ENCODE results near the gene ACBD7. TPM values are rescaled to one million over a fixed set of nuclear protein-coding genes. Genes with fewer than 3 reads are reported as not detected.

Gene ACBD7
- total RNA-seq, 6 experiments from 2014 or later, result 0.54 to 0.96 (median 0.80) TPM

DNA sequence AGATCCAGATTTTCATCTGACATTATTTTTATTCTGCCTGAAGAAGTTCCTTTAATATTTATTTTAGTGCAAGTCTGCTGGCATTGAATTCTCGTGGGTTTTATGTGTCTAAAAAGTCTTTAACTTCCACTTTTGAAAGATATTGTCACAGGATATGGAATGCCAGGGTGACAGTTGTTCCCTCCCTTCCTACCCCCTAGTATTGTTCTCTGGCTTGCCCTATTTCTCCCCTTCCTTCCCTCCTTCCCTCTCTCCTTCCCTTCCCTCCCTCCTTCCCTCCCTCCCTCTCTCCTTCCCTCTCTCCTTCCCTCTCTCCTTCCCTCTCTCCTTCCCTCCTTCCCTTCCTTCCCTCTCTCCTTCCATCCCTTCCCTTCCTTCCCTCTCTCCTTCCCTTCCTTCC is 29.9 kb downstream of the ACBD7 start:
- no peaks in the 10 kb centered on the region for H3K4me1 Mint-ChIP-seq (ENCODE audit: low read depth)
- no peak overlapping the region for H3K4me3 Mint-ChIP-seq
- peaks cover 12% of the 10 kb centered on the region for H3K36me3 Mint-ChIP-seq (ENCODE audit: low read depth)
- TF ChIP-seq, protein P1, sequence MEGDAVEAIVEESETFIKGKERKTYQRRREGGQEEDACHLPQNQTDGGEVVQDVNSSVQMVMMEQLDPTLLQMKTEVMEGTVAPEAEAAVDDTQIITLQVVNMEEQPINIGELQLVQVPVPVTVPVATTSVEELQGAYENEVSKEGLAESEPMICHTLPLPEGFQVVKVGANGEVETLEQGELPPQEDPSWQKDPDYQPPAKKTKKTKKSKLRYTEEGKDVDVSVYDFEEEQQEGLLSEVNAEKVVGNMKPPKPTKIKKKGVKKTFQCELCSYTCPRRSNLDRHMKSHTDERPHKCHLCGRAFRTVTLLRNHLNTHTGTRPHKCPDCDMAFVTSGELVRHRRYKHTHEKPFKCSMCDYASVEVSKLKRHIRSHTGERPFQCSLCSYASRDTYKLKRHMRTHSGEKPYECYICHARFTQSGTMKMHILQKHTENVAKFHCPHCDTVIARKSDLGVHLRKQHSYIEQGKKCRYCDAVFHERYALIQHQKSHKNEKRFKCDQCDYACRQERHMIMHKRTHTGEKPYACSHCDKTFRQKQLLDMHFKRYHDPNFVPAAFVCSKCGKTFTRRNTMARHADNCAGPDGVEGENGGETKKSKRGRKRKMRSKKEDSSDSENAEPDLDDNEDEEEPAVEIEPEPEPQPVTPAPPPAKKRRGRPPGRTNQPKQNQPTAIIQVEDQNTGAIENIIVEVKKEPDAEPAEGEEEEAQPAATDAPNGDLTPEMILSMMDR (IDR thresholded peaks at IDR 0.05), result no peak
- H3K9me3 Mint-ChIP-seq, result peaks cover 12% of the 10 kb centered on the region
- DNase-seq, result no peak
- H3K27ac Mint-ChIP-seq, result no peak overlapping the region
- peaks cover 6% of the 10 kb centered on the region for H3K27me3 Mint-ChIP-seq (ENCODE audit: insufficient read depth)

DNA sequence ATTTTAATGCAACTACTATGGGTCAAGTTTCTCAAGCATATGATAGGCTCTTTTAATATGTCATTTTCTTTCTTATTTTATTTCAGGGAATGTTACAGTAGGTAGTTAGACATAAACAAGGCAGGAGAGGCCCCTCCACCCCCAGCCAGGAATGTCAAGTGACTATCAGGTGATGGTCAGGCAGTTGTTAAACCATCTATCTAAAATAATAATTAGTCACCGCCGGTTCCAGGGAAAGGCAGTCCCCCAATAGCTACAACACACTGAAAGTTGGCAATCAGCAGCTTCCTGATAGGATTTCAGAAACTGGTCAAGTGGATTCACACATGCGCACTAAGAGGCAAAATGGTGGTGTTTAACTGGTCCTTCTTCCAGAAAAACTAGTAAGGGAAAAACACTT is 35.5 kb downstream of the ACBD7 start:
- Mint-ChIP-seq H3K27me3 (ENCODE audit: insufficient read depth) (peaks cover 13% of the 10 kb centered on the region), H3K4me1 (ENCODE audit: low read depth) (no peaks in the 10 kb centered on the region), H3K9me3 (no peaks in the 10 kb centered on the region), H3K36me3 (ENCODE audit: low read depth) (no peaks in the 10 kb centered on the region), H3K4me3 (no peak overlapping the region), H3K27ac (no peak overlapping the region)
- TF ChIP-seq, protein P1 (IDR thresholded peaks at IDR 0.05), result no peak
- DNase-seq, result no peak

DNA sequence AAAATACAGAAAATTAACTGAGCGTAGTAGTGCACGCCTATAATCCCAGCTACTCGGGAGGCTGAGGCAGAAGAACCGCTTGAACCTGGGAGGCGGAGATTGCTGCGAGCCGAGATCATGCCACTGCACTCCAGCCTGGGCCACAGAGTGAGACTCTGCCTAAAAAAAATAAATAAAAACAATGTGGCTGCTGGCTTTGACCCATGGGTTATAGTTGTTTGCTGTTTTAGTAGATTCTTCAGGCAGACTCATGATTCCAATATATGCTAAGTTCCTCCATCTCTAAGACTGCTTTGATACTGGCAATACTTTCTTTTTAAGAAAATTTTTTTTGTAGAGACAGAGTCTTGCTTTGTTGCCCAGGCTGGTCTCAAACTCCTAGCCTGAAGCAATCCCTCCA is 36.5 kb downstream of the ACBD7 start:
- Mint-ChIP-seq H3K27me3 (ENCODE audit: insufficient read depth) (peaks cover 13% of the 10 kb centered on the region), H3K36me3 (ENCODE audit: low read depth) (no peaks in the 10 kb centered on the region), H3K4me3 (no peak overlapping the region), H3K4me1 (ENCODE audit: low read depth) (peaks cover 1% of the 10 kb centered on the region), H3K9me3 (no peaks in the 10 kb centered on the region), H3K27ac (no peak overlapping the region)
- TF ChIP-seq, protein P1 (IDR thresholded peaks at IDR 0.05), result no peak
- DNase-seq, result no peak

DNA sequence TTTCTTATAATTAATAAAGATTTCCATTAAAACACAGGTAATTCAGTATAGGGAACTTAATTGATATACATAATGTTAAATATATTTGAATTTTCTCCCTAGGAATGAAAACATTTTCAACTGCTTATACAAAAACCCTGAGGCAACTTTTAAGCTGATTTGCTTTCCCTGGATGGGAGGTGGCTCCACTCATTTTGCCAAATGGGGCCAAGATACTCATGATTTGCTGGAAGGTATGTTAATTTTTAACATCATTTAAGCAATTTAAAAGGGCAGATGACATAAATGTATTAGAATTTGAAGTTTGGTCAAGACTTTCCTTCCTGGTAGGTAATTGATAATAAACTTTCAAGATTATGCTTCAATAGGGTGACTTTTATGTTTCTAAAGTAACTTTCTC is 39.0 kb downstream of the ACBD7 start:
- H3K4me1 Mint-ChIP-seq (ENCODE audit: low read depth), result peaks cover 9% of the 10 kb centered on the region
- no peak overlapping the region for H3K4me3 Mint-ChIP-seq
- no peaks in the 10 kb centered on the region for H3K9me3 Mint-ChIP-seq
- TF ChIP-seq, protein P1 (IDR thresholded peaks at IDR 0.05), result no peak
- H3K36me3 Mint-ChIP-seq (ENCODE audit: low read depth), result no peaks in the 10 kb centered on the region
- peaks cover 17% of the 10 kb centered on the region for H3K27me3 Mint-ChIP-seq (ENCODE audit: insufficient read depth)
- DNase-seq, result no peak
- H3K27ac Mint-ChIP-seq, result no peak overlapping the region

DNA sequence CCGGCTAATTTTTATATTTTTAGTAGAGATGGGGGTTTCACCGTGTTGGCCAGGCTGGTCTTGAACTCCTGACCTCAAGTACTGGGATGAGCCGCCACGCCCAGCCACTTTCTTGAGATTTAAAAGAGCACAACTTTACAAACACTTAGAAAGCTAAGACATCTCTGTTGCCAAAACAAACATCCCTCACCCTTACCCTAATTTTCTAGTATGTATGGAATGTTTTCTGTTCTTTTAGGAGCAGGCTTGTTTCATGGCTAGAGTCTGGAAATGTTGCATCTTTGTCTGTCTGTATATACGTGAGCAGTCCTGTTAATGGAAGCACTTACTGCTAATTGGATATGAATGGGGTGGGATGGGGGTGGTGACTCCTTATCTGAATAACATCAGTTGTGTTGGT is 42.0 kb downstream of the ACBD7 start:
- DNase-seq, result peak; percentile 22
- H3K27me3 Mint-ChIP-seq (ENCODE audit: insufficient read depth), result peaks cover 8% of the 10 kb centered on the region
- peak overlapping the region; percentile 0; the same call in 1 of the 2 replicates for H3K4me3 Mint-ChIP-seq
- H3K4me1 Mint-ChIP-seq (ENCODE audit: low read depth), result peaks cover 15% of the 10 kb centered on the region
- TF ChIP-seq, protein P1 (IDR thresholded peaks at IDR 0.05), result no peak
- H3K27ac Mint-ChIP-seq, result no peak overlapping the region
- no peaks in the 10 kb centered on the region for H3K9me3 Mint-ChIP-seq
- H3K36me3 Mint-ChIP-seq (ENCODE audit: low read depth), result no peaks in the 10 kb centered on the region

DNA sequence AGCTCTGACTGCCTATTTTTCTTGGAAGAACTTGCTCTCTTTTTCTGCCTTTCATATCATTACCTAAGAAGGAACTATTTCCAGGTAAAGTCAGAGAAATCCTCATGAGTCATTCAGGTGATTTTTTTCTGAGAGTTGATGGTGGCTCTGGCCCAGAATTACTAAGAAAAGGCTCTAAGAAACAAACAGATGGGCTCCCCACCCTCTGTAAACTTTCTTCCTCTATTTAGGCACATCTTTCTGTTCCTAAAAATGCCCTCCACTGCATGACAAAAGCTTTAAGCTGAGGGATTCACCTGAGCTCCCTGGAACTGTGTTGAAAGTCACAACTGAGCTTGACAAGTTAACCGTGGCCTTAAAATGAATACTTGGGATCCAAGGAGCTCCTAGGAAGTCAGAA is 43.2 kb downstream of the ACBD7 start:
- Mint-ChIP-seq H3K36me3 (ENCODE audit: low read depth) (no peaks in the 10 kb centered on the region), H3K9me3 (no peaks in the 10 kb centered on the region), H3K4me1 (ENCODE audit: low read depth) (peaks cover 15% of the 10 kb centered on the region), H3K4me3 (no peak overlapping the region), H3K27me3 (ENCODE audit: insufficient read depth) (peaks cover 9% of the 10 kb centered on the region), H3K27ac (no peak overlapping the region)
- no peak for DNase-seq
- TF ChIP-seq, protein P1 (IDR thresholded peaks at IDR 0.05), result no peak

Measured in HFFc6 (cell line).